ENCODE measurements around the gene AGBL4. TPM values are rescaled to one million over a fixed set of nuclear protein-coding genes. Genes with fewer than 3 reads are reported as not detected.

AGBL4 gene
- total and polyA plus RNA-seq, 2 of the 13 experiments (the other 11 are each of a cell fraction or from before 2014, with no cell fraction given): not detected

DNA sequence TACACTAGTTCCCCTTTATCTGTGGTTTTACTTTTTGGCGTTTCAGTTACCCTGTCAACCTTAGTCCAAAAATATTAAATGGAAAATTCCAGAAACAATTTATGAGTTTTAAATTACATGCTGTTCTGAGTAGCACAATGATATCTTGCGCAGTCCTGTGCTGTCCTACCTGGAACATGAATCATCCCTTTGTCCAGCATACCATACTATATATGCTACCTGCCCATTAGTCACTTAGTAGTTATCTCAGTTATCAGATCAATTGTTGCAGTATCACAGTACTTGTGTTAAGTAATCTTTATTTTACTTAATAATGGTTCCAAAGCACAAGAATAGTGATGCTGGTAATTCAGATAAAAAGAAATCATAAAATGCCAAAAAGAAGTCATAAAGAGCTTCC, 52.7 kb downstream of the AGBL4 start (continued):
- no peak for TF ChIP-seq KDM5A (IDR thresholded peaks at IDR 0.05; ENCODE audit: borderline replicate concordance, low read length)
- TF ChIP-seq ETV5 (CRISPR knock-in tag; IDR thresholded peaks at IDR 0.05; ENCODE audit: borderline replicate concordance): no peak
- TF ChIP-seq, protein P1, sequence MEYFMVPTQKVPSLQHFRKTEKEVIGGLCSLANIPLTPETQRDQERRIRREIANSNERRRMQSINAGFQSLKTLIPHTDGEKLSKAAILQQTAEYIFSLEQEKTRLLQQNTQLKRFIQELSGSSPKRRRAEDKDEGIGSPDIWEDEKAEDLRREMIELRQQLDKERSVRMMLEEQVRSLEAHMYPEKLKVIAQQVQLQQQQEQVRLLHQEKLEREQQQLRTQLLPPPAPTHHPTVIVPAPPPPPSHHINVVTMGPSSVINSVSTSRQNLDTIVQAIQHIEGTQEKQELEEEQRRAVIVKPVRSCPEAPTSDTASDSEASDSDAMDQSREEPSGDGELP (IDR thresholded peaks at IDR 0.05; ENCODE audit: borderline replicate concordance, low read depth): no peak
- no peak for TF ChIP-seq ZNF549 (CRISPR knock-in tag; IDR thresholded peaks at IDR 0.05)
- TF ChIP-seq, protein P2, sequence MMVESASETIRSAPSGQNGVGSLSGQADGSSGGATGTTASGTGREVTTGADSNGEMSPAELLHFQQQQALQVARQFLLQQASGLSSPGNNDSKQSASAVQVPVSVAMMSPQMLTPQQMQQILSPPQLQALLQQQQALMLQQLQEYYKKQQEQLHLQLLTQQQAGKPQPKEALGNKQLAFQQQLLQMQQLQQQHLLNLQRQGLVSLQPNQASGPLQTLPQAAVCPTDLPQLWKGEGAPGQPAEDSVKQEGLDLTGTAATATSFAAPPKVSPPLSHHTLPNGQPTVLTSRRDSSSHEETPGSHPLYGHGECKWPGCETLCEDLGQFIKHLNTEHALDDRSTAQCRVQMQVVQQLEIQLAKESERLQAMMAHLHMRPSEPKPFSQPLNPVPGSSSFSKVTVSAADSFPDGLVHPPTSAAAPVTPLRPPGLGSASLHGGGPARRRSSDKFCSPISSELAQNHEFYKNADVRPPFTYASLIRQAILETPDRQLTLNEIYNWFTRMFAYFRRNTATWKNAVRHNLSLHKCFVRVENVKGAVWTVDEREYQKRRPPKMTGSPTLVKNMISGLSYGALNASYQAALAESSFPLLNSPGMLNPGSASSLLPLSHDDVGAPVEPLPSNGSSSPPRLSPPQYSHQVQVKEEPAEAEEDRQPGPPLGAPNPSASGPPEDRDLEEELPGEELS (CRISPR knock-in tag; IDR thresholded peaks at IDR 0.05): no peak

DNA sequence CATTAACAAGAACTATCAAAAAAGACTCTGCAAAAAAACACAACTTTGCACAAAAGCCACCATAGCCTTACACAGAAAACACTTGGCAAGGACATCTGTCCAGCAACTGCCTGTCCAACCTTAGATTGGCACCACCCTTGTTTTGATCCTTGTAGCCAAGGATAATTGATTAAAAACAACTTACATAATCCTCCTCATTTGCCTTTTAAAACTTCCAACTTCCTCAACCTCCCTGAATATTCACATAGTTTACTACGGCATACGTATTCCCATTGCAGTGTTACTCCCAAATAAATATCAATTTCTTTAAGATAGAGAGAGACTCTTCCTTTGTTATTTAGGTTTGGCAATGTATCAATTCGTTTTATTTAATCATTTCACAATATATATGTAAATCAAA, 72.4 kb downstream of the AGBL4 start:
- ChIA-PET CTCF (ENCODE audit: low intra/inter-chr PET ratio, low total read pairs) (no interaction called here), POLR2A (no interaction called here)
- 34% methylated on average over 3 of the region's 3 CpGs for WGBS (ENCODE audit: low lambda C conversion rate)
- Histone ChIP-seq H3K4me1 (ENCODE audit: insufficient read depth, low read length) (no peaks in the 10 kb centered on the region), H3K36me3 (replicated peaks in 1 of 2; ENCODE audit: control insufficient read depth in 1 of 2, insufficient read depth in 2 of 2, low read length in 2 of 2) (no peaks in the 10 kb centered on the region), H3K4me3 (replicated peaks in 1 of 3; ENCODE audit: insufficient read depth in 1 of 3, low read depth in 2 of 3, low read length in 3 of 3) (no peak overlapping the region), H4K20me1 (ENCODE audit: insufficient read depth, low read length) (no peaks in the 10 kb centered on the region), H3K9me3 (ENCODE audit: low read length) (peaks cover 18% of the 10 kb centered on the region), H3K27me3 (ENCODE audit: control insufficient read depth in 1 of 2, insufficient read depth in 2 of 2, low read length in 2 of 2) (no peaks in the 10 kb centered on the region), H2AFZ (ENCODE audit: low read length) (no peak overlapping the region), H3K79me2 (ENCODE audit: insufficient read depth, low read length) (no peaks in the 10 kb centered on the region), H3K27ac (ENCODE audit: extremely low read length, insufficient read depth, low read length) (no peak overlapping the region), H3K4me2 (ENCODE audit: low read depth, low read length) (no peak overlapping the region), H3K9ac (ENCODE audit: insufficient read depth, low read depth, low read length) (no peak overlapping the region)
- BruUV-seq (replicated peaks): no TSS peak
- intact Hi-C loops (cut with micrococcal nuclease; ENCODE audit: unreplicated experiment) (no loop called here), in situ Hi-C loops (cut with HindIII; ENCODE audit: extremely low pct_ligation_motif_present, low pct_unique_long_range_greater_than_20kb) (no loop called here)
- FAIRE-seq (no peak), DNase-seq (ENCODE audit: low spot score) (no peak), ATAC-seq (no peak)
- TF ChIP-seq, protein P3, sequence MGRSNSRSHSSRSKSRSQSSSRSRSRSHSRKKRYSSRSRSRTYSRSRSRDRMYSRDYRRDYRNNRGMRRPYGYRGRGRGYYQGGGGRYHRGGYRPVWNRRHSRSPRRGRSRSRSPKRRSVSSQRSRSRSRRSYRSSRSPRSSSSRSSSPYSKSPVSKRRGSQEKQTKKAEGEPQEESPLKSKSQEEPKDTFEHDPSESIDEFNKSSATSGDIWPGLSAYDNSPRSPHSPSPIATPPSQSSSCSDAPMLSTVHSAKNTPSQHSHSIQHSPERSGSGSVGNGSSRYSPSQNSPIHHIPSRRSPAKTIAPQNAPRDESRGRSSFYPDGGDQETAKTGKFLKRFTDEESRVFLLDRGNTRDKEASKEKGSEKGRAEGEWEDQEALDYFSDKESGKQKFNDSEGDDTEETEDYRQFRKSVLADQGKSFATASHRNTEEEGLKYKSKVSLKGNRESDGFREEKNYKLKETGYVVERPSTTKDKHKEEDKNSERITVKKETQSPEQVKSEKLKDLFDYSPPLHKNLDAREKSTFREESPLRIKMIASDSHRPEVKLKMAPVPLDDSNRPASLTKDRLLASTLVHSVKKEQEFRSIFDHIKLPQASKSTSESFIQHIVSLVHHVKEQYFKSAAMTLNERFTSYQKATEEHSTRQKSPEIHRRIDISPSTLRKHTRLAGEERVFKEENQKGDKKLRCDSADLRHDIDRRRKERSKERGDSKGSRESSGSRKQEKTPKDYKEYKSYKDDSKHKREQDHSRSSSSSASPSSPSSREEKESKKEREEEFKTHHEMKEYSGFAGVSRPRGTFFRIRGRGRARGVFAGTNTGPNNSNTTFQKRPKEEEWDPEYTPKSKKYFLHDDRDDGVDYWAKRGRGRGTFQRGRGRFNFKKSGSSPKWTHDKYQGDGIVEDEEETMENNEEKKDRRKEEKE (IDR thresholded peaks at IDR 0.05): no peak
- TF ChIP-seq SP140L (CRISPR knock-in tag; IDR thresholded peaks at IDR 0.05; ENCODE audit: borderline replicate concordance): no peak
- no peak for TF ChIP-seq ZFX (CRISPR knock-in tag; IDR thresholded peaks at IDR 0.05; ENCODE audit: low read depth)
- TF ChIP-seq SMARCE1 (IDR thresholded peaks at IDR 0.05; ENCODE audit: borderline replicate concordance): no peak
- no peak for TF ChIP-seq ZSCAN12 (CRISPR knock-in tag; IDR thresholded peaks at IDR 0.05)
- TF ChIP-seq ZNF326 (CRISPR knock-in tag; IDR thresholded peaks at IDR 0.05; ENCODE audit: borderline replicate concordance): no peak
- TF ChIP-seq, protein P4, sequence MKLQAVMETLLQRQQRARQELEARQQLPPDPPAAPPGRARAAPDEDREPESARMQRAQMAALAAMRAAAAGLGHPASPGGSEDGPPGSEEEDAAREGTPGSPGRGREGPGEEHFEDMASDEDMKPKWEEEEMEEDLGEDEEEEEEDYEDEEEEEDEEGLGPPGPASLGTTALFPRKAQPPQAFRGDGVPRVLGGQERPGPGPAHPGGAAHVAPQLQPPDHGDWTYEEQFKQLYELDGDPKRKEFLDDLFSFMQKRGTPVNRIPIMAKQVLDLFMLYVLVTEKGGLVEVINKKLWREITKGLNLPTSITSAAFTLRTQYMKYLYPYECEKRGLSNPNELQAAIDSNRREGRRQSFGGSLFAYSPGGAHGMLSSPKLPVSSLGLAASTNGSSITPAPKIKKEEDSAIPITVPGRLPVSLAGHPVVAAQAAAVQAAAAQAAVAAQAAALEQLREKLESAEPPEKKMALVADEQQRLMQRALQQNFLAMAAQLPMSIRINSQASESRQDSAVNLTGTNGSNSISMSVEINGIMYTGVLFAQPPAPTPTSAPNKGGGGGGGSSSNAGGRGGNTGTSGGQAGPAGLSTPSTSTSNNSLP (IDR thresholded peaks at IDR 0.05; ENCODE audit: low read depth, low read length): no peak
- no peak for TF ChIP-seq KDM3A (CRISPR knock-in tag; IDR thresholded peaks at IDR 0.05; ENCODE audit: low read depth)
- no peak for TF ChIP-seq ATF7-NPFF (CRISPR knock-in tag; IDR thresholded peaks at IDR 0.05; ENCODE audit: low read depth)
- no peak for TF ChIP-seq ZSCAN30 (CRISPR knock-in tag; IDR thresholded peaks at IDR 0.05)
- TF ChIP-seq, protein P5, sequence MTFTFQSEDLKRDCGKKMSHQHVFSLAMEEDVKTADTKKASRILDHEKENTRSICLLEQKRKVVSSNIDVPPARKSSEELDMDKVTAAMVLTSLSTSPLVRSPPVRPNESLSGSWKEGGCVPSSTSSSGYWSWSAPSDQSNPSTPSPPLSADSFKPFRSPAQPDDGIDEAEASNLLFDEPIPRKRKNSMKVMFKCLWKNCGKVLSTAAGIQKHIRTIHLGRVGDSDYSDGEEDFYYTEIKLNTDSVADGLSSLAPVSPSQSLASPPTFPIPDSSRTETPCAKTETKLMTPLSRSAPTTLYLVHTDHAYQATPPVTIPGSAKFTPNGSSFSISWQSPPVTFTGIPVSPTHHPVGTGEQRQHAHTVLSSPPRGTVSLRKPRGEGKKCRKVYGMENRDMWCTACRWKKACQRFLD (CRISPR knock-in tag; IDR thresholded peaks at IDR 0.05; ENCODE audit: borderline replicate concordance): no peak
